Measurements from ENCODE around the gene MIB2.

DNA sequence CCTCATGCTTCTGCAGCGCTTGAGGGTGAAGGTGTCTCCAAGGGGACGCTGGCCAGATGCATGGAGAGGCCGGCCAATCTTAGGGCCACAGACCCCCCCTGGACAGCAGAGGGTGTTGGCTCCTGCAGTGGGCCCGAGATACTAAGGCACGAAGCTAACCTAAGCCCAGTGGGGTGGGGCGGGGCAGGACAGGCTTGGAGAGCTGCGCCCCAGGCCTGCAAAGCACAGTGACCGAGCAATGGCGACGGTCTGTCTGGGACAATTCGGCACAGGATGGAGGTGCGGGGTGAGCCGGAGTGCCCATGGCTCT lies 16.6 kb upstream of the MIB2 start:
- TF ChIP-seq, protein P1, sequence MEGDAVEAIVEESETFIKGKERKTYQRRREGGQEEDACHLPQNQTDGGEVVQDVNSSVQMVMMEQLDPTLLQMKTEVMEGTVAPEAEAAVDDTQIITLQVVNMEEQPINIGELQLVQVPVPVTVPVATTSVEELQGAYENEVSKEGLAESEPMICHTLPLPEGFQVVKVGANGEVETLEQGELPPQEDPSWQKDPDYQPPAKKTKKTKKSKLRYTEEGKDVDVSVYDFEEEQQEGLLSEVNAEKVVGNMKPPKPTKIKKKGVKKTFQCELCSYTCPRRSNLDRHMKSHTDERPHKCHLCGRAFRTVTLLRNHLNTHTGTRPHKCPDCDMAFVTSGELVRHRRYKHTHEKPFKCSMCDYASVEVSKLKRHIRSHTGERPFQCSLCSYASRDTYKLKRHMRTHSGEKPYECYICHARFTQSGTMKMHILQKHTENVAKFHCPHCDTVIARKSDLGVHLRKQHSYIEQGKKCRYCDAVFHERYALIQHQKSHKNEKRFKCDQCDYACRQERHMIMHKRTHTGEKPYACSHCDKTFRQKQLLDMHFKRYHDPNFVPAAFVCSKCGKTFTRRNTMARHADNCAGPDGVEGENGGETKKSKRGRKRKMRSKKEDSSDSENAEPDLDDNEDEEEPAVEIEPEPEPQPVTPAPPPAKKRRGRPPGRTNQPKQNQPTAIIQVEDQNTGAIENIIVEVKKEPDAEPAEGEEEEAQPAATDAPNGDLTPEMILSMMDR (conservative IDR thresholded peaks at IDR 0.05; ENCODE audit: low read depth, low read length) = no peak
- no peak for TF ChIP-seq EZH2 (IDR thresholded peaks at IDR 0.05; ENCODE audit: borderline replicate concordance, low read depth, low read length, poor library complexity, severe bottlenecking)
